ENCODE data around the gene GTPBP2. TPM values are rescaled to one million over a fixed set of nuclear protein-coding genes. Genes with fewer than 3 reads are reported as not detected.

GTPBP2 gene
- total and polyA plus RNA-seq, 12 donors, result 19.5 to 37.9 (median 25.5) TPM

DNA sequence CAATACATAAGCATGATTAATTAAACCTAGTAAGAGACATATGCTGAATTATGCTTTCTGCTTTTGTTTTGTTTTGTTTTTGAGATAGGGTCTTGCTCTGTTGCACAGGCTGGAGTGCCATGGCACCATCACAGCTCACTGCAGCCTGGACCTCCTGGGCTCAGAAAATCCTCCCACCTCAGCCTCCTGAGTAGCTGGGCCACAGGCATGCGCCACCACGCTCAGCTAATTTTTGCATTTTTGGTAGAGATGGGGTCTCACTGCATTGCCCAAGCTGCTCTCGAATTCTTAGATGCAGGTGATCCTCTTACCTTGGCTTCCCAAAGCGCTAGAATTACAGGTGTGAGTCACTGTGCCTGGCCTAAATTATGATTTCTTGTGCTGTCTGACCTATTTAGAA, 57.0 kb downstream of the GTPBP2 start:
- 92 to 98% methylated on average over 4 of the region's 4 CpGs for WGBS, 2 donors
- Histone ChIP-seq H3K27me3 (no peaks in the 10 kb centered on the region), H3K36me3 (peaks cover 0 to 66% (median 30%) of the 10 kb centered on the region in 9 donors), H3K27ac (no peak overlapping the region), H3K4me1 (peaks cover 4 to 20% (median 15%) of the 10 kb centered on the region in 9 donors), H3K9me3 (no peaks in the 10 kb centered on the region), H3K4me3 (no peak overlapping the region)
- intact Hi-C loops (cut with DNase I), result no loop called here
- TF ChIP-seq, protein P1, sequence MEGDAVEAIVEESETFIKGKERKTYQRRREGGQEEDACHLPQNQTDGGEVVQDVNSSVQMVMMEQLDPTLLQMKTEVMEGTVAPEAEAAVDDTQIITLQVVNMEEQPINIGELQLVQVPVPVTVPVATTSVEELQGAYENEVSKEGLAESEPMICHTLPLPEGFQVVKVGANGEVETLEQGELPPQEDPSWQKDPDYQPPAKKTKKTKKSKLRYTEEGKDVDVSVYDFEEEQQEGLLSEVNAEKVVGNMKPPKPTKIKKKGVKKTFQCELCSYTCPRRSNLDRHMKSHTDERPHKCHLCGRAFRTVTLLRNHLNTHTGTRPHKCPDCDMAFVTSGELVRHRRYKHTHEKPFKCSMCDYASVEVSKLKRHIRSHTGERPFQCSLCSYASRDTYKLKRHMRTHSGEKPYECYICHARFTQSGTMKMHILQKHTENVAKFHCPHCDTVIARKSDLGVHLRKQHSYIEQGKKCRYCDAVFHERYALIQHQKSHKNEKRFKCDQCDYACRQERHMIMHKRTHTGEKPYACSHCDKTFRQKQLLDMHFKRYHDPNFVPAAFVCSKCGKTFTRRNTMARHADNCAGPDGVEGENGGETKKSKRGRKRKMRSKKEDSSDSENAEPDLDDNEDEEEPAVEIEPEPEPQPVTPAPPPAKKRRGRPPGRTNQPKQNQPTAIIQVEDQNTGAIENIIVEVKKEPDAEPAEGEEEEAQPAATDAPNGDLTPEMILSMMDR (IDR thresholded peaks at IDR 0.05), result no peak
- no peak for DNase-seq
- ATAC-seq, result no peak

DNA sequence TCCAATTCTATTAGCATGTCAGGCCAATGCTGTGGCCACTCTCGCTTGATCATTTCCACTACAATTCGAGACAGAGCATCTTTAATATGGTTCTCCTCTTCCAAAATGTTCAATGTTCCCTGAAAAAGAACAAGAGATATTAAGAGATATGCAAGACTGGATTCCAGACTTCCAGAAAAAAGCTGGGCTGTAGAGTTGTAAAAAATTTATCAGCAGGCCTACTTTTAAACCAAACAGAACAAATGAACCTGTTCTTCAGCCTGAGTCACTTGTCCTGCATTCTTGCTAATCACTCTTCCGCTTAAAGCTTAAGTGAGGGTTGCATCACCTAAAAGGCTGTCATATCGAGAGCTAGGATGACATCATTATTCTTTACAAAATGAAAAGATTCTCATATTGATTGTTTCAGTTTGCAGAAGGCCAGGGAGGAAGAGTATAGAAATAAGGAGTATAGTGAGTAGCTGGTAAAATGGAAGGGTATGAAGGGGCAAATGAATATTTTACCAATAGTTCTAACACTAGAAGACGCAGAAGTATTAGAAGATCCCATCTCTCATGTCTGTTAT, 58.1 kb downstream of the GTPBP2 start:
- Histone ChIP-seq H3K9me3 (no peaks in the 10 kb centered on the region), H3K36me3 (peaks cover 0 to 76% (median 39%) of the 10 kb centered on the region in 9 donors), H3K4me3 (no peak overlapping the region), H3K27ac (no peak overlapping the region), H3K4me1 (peaks cover 0 to 13% (median 8%) of the 10 kb centered on the region in 9 donors), H3K27me3 (no peaks in the 10 kb centered on the region)
- DNase-seq (no peak), ATAC-seq (no peak)
- 91 to 95% methylated on average over 5 of the region's 5 CpGs for WGBS, 2 donors
- TF ChIP-seq, protein P1 (IDR thresholded peaks at IDR 0.05), result no peak
- intact Hi-C loops (cut with DNase I), result loop anchor here in 1 of 10 donors (2.0 kb wide), 1 partner anchor 26 kb away; no protein-coding TSS in a partner anchor

Other genes starting within 250 kb of the GTPBP2 start
- gene ABCC10, start 201.7 kb downstream of the GTPBP2 start, total RNA-seq, result 10 to 100 TPM in 7 of 10 donors, 1 to 10 TPM in 3; 7.8 to 16.8 (median 10.9) TPM
- 10 to 100 TPM in 1 of 2 donors, 1 to 10 TPM in 1; 7.1 to 44.3 TPM for gene ABCC10, start 201.7 kb downstream of the GTPBP2 start, polyA plus RNA-seq
- gene DLK2, start 173.7 kb downstream of the GTPBP2 start, total RNA-seq, result 1 to 10 TPM in 6 of 10 donors, under 1 TPM in 3, not detected in 1; 0.28 to 5.1 (median 1.2) TPM
- 1 to 10 TPM; 1.8 to 4.5 TPM for gene DLK2, start 173.7 kb downstream of the GTPBP2 start, polyA plus RNA-seq
- 10 to 100 TPM; 14.7 to 29.3 (median 19.6) TPM for gene TJAP1, start 151.7 kb downstream of the GTPBP2 start, total RNA-seq
- gene TJAP1, start 151.7 kb downstream of the GTPBP2 start, polyA plus RNA-seq, result 10 to 100 TPM; 13.0 to 29.7 TPM
- gene LRRC73, start 118.9 kb downstream of the GTPBP2 start, total RNA-seq, result 1 to 10 TPM in 8 of 10 donors, under 1 TPM in 2; 0.53 to 3.8 (median 2.1) TPM
- gene LRRC73, start 118.9 kb downstream of the GTPBP2 start, polyA plus RNA-seq, result 1 to 10 TPM in 1 of 2 donors, under 1 TPM in 1; 0.44 to 1.9 TPM
- gene YIPF3, start 112.3 kb downstream of the GTPBP2 start, total RNA-seq, result 10 to 100 TPM; 52.6 to 86.3 (median 69.0) TPM
- gene YIPF3, start 112.3 kb downstream of the GTPBP2 start, polyA plus RNA-seq, result 100 to 1,000 TPM in 1 of 2 donors, 10 to 100 TPM in 1; 50.3 to 115 TPM
- 10 to 100 TPM; 10.3 to 21.9 (median 15.3) TPM for gene POLR1C, start 112.2 kb downstream of the GTPBP2 start, total RNA-seq
- gene POLR1C, start 112.2 kb downstream of the GTPBP2 start, polyA plus RNA-seq, result 10 to 100 TPM; 13.9 to 35.5 TPM
- gene XPO5, start 53.2 kb downstream of the GTPBP2 start, total RNA-seq, result 10 to 100 TPM; 11.7 to 20.1 (median 17.0) TPM
- gene XPO5, start 53.2 kb downstream of the GTPBP2 start, polyA plus RNA-seq, result 10 to 100 TPM in 1 of 2 donors, 1 to 10 TPM in 1; 6.9 to 10.8 TPM
- gene POLH, start 53.1 kb downstream of the GTPBP2 start, total RNA-seq, result 10 to 100 TPM in 4 of 10 donors, 1 to 10 TPM in 6; 5.5 to 11.2 (median 8.9) TPM
- gene POLH, start 53.1 kb downstream of the GTPBP2 start, polyA plus RNA-seq, result 1 to 10 TPM; 2.1 to 2.7 TPM
- 10 to 100 TPM; 20.7 to 34.8 (median 28.1) TPM for gene MAD2L1BP, start 6.6 kb upstream of the GTPBP2 start, total RNA-seq
- 10 to 100 TPM; 13.5 to 29.2 TPM for gene MAD2L1BP, start 6.6 kb upstream of the GTPBP2 start, polyA plus RNA-seq
- under 1 TPM in 5 of 10 donors, not detected in 5; 0.09 to 0.15 (median 0.12) TPM for gene RSPH9, start 15.8 kb upstream of the GTPBP2 start, total RNA-seq
- under 1 TPM; 0.44 to 0.45 TPM for gene RSPH9, start 15.8 kb upstream of the GTPBP2 start, polyA plus RNA-seq
- 10 to 100 TPM; 36.0 to 52.9 (median 40.6) TPM for gene MRPS18A, start 58.5 kb upstream of the GTPBP2 start, total RNA-seq
- gene MRPS18A, start 58.5 kb upstream of the GTPBP2 start, polyA plus RNA-seq, result 100 to 1,000 TPM in 1 of 2 donors, 10 to 100 TPM in 1; 30.4 to 103 TPM
- 100 to 1,000 TPM; 163 to 456 (median 216) TPM for gene VEGFA, start 140.9 kb upstream of the GTPBP2 start, total RNA-seq
- gene VEGFA, start 140.9 kb upstream of the GTPBP2 start, polyA plus RNA-seq, result 100 to 1,000 TPM; 133 to 396 TPM

All from heart right ventricle (tissue), 16 donors.